KMS-11 (cell line): ENCODE results near the gene SLC30A3.
"Not testable (repeated sequence)": the region's sequence is repeated elsewhere in the genome, so short reads cannot be mapped to it uniquely, and the experiment has no call there.

Experiments used
- H2AFZ ChIP-seq: fragments of 200-600 bp; sonication (generic); 2 replicates; pipeline ENCODE4 v1.6.1; 2016; ENCODE audit warnings: antibody characterized with exemption, mixed run types, low read depth
- H3K27ac ChIP-seq: fragments of 200-600 bp; sonication (generic); 2 replicates; pipeline ENCODE4 v1.6.1; 2016; ENCODE audit warnings: mild to moderate bottlenecking, mixed run types
- H3K27me3 ChIP-seq: fragments of 200-600 bp; sonication (generic); 2 replicates; pipeline ENCODE4 v1.6.1; 2017; ENCODE audit warnings: mild to moderate bottlenecking, low read depth, mixed run types, moderate library complexity; ENCODE audit not compliant: insufficient read depth
- H3K36me3 ChIP-seq: fragments of 200-600 bp; sonication (generic); 2 replicates; pipeline ENCODE4 v1.6.1; 2017; ENCODE audit warnings: mild to moderate bottlenecking, mixed run types; ENCODE audit not compliant: insufficient read depth
- H3K4me1 ChIP-seq: fragments of 200-600 bp; sonication (generic); 2 replicates; pipeline ENCODE4 v1.6.1; 2016; ENCODE audit warnings: mild to moderate bottlenecking, low read depth, mixed run types; ENCODE audit not compliant: poor library complexity, severe bottlenecking
- H3K4me2 ChIP-seq: fragments of 200-600 bp; sonication (generic); 2 replicates; pipeline ENCODE4 v1.7.0; 2016; ENCODE audit warnings: mild to moderate bottlenecking, mixed run types
- H3K4me3 ChIP-seq: fragments of 200-600 bp; sonication (generic); IDR thresholded peaks from 2 replicates; pipeline ENCODE4 v1.6.1; 2017; ENCODE audit warnings: low read depth, low read length, mixed read lengths; ENCODE audit not compliant: insufficient read depth
- H3K79me2 ChIP-seq: fragments of 200-600 bp; sonication (generic); 2 replicates; pipeline ENCODE4 v1.6.1; 2016; ENCODE audit warnings: low read depth, mixed run types; ENCODE audit not compliant: insufficient read depth
- H3K9ac ChIP-seq: fragments of 200-600 bp; sonication (generic); 2 replicates; pipeline ENCODE4 v1.6.1; 2016; ENCODE audit warnings: mild to moderate bottlenecking, mixed run types
- H4K20me1 ChIP-seq: fragments of 200-600 bp; sonication (generic); 2 replicates; pipeline ENCODE4 v1.6.1; 2016; ENCODE audit warnings: mild to moderate bottlenecking, mixed run types; ENCODE audit not compliant: insufficient read depth
- CTCF ChIP-seq: fragments of 200-600 bp; sonication (generic); conservative IDR thresholded peaks from 2 replicates; pipeline ENCODE4 v1.6.1; 2017; ENCODE audit warnings: low read depth, mild to moderate bottlenecking, antibody characterized with exemption, low read length, moderate library complexity, mixed read lengths

SLC30A3 gene

GRCh38 chr2:27270670-27271069 lies 7.8 kb upstream of the SLC30A3 start:
- Histone ChIP-seq H3K4me3 (no peak overlapping the region), H3K27ac (no peak overlapping the region), H3K79me2 (no peaks in the 10 kb centered on the region), H3K4me1 (no peaks in the 10 kb centered on the region), H3K9ac (no peak overlapping the region), H3K4me2 (no peak overlapping the region), H2AFZ (no peak overlapping the region), H3K27me3 (peaks cover under 1% of the 10 kb centered on the region; the same call in 1 of the 2 replicates), H3K36me3 (no peaks in the 10 kb centered on the region), H4K20me1 (no peaks in the 10 kb centered on the region)
- no peak for TF ChIP-seq CTCF

- H3K27ac ChIP-seq = no peak overlapping the region
- H3K27me3 ChIP-seq = peaks cover 6% of the 10 kb centered on the region
- no peaks in the 10 kb centered on the region for H3K36me3 ChIP-seq
- no peak overlapping the region for H3K4me2 ChIP-seq
- no peak overlapping the region for H3K4me3 ChIP-seq
- no peaks in the 10 kb centered on the region for H3K79me2 ChIP-seq
- H2AFZ ChIP-seq = no peak overlapping the region
- H3K4me1 ChIP-seq = no peaks in the 10 kb centered on the region
- no peaks in the 10 kb centered on the region for H4K20me1 ChIP-seq
- no peak overlapping the region for H3K9ac ChIP-seq
- TF ChIP-seq CTCF = no peak
Measured at GRCh38 chr2:27270131-27270530, 7.3 kb upstream of the SLC30A3 start.

DNA sequence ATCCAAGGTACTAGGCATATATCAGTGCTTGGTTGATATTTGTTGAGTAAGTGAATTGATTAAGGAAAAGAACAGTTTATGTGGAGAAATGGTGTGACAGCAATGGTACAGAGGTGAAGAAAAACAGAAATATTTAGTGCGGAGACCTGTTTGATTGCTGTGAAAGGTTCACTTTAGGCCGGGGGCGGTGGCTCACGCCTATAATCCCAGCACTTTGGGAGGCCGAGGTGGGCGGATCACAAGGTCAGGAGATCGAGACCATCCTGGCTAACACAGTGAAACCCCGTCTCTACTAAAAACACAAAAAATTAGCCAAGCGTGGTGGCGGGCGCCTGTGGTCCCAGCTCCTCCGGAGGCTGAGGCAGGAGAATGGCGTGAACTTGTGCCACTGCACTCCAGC lies 5.4 kb upstream of the SLC30A3 start:
- not testable (repeated sequence) for H3K4me3 ChIP-seq, H4K20me1 ChIP-seq, H2AFZ ChIP-seq, H3K4me2 ChIP-seq, H3K36me3 ChIP-seq, H3K79me2 ChIP-seq, H3K9ac ChIP-seq, H3K27ac ChIP-seq
- Histone ChIP-seq H3K27me3 (peaks cover 25% of the 10 kb centered on the region), H3K4me1 (peaks cover 10% of the 10 kb centered on the region)

- Histone ChIP-seq H3K27ac (no peak overlapping the region), H3K9ac (no peak overlapping the region), H3K79me2 (no peaks in the 10 kb centered on the region), H3K4me3 (no peak overlapping the region), H3K27me3 (peaks cover 48% of the 10 kb centered on the region), H2AFZ (peak overlapping the region; percentile 97; the same call in 1 of the 2 replicates), H4K20me1 (no peaks in the 10 kb centered on the region), H3K36me3 (no peaks in the 10 kb centered on the region), H3K4me2 (no peak overlapping the region; the same call in 1 of the 2 replicates), H3K4me1 (peaks cover 13% of the 10 kb centered on the region)
- no peak for TF ChIP-seq CTCF
Measured at GRCh38 chr2:27265536-27265870, 2.7 kb upstream of the SLC30A3 start.

GRCh38 chr2:27264753-27265535 lies 2.1 kb upstream of the SLC30A3 start:
- peak; percentile 52 for TF ChIP-seq CTCF
- Histone ChIP-seq H3K9ac (peak overlapping the region; percentile 37; the same call in 1 of the 2 replicates), H3K4me1 (peaks cover 13% of the 10 kb centered on the region), H3K79me2 (no peaks in the 10 kb centered on the region), H3K36me3 (no peaks in the 10 kb centered on the region), H3K27me3 (peaks cover 53% of the 10 kb centered on the region), H3K4me3 (peak overlapping the region; percentile 18), H3K4me2 (peak overlapping the region; percentile 84), H4K20me1 (no peaks in the 10 kb centered on the region), H3K27ac (no peak overlapping the region), H2AFZ (peak overlapping the region; percentile 97)
